ENCODE results near the gene CLTCL1. TPM values are rescaled to one million over a fixed set of nuclear protein-coding genes. Genes with fewer than 3 reads are reported as not detected.

Gene CLTCL1
- total RNA-seq, 1 donor from 2014 or later: 6.8 TPM

DNA sequence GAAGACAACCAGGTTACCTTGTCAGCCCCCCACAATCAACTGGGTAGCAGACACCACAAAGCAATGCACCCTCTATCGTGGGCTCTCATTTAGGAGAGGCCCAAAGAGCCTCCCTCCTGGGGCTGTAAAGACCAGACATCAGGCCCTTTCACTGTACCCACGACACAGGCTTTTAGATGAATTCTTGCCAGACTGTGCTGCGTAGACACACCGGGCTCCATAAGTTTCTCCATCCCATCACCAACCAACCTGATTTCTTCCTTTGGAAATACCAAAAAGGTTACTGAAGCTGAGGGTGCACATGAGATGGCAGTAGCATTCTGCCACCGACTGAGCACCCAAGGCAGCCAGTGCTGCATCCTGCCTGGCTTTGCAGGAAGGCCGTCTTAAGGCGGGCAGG lies 66.5 kb downstream of the CLTCL1 start:
- Histone ChIP-seq H3K4me1 (no peaks in the 10 kb centered on the region), H3K4me3 (no peak overlapping the region), H3K27ac (no peak overlapping the region), H3K27me3 (ENCODE audit: low read depth) (no peaks in the 10 kb centered on the region), H3K9me3 (no peaks in the 10 kb centered on the region), H3K36me3 (peaks cover 28% of the 10 kb centered on the region)
- intact Hi-C loops (cut with DNase I): no loop called here
- DNase-seq (no peak), ATAC-seq (no peak)
- TF ChIP-seq, protein P1, sequence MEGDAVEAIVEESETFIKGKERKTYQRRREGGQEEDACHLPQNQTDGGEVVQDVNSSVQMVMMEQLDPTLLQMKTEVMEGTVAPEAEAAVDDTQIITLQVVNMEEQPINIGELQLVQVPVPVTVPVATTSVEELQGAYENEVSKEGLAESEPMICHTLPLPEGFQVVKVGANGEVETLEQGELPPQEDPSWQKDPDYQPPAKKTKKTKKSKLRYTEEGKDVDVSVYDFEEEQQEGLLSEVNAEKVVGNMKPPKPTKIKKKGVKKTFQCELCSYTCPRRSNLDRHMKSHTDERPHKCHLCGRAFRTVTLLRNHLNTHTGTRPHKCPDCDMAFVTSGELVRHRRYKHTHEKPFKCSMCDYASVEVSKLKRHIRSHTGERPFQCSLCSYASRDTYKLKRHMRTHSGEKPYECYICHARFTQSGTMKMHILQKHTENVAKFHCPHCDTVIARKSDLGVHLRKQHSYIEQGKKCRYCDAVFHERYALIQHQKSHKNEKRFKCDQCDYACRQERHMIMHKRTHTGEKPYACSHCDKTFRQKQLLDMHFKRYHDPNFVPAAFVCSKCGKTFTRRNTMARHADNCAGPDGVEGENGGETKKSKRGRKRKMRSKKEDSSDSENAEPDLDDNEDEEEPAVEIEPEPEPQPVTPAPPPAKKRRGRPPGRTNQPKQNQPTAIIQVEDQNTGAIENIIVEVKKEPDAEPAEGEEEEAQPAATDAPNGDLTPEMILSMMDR (IDR thresholded peaks at IDR 0.05): no peak

DNA sequence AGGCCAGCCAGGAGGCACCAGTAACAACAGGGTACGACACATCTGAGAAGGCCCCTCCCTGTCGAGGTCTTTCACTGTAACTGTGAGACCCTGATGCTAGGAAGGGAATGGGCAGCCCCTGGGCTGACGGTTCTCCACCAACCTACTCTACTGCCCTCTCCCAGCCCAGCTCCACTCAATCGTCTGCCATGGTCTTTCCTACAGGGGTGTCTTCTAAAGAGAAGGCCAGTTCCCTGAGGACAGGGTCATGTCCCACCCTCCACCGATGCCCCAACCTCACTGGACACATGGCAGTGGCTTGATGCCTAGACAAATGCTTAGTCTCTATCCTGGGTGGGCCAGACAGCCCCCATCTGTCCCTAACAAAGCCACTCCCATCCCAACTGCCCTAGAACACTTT lies 67.0 kb downstream of the CLTCL1 start:
- Histone ChIP-seq H3K4me1 (no peaks in the 10 kb centered on the region), H3K4me3 (no peak overlapping the region), H3K27me3 (ENCODE audit: low read depth) (no peaks in the 10 kb centered on the region), H3K27ac (no peak overlapping the region), H3K36me3 (peaks cover 28% of the 10 kb centered on the region), H3K9me3 (no peaks in the 10 kb centered on the region)
- ATAC-seq (no peak), DNase-seq (no peak)
- intact Hi-C loops (cut with DNase I): no loop called here
- TF ChIP-seq, protein P1 (IDR thresholded peaks at IDR 0.05): no peak

DNA sequence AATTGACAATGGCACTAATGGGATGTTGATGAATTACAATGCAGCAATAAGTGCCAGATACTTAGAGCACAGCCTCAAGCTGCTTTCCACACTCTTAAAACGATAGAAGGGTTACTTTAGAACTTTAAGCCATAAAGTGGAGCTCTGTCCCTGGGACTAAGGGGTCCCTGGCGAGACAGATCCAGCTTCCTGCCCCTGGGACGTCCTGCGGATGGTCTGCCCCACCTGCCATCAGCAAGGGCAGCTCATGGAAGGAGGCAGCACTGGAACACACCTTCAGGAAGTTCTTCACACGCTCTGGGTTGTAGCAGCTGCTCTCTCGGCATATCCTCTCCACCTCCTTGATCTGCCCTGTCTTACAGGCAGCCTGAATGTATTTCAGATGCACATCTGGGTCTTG lies 67.9 kb downstream of the CLTCL1 start:
- Histone ChIP-seq H3K27me3 (ENCODE audit: low read depth) (no peaks in the 10 kb centered on the region), H3K36me3 (peaks cover 28% of the 10 kb centered on the region), H3K4me1 (no peaks in the 10 kb centered on the region), H3K4me3 (no peak overlapping the region), H3K27ac (no peak overlapping the region), H3K9me3 (no peaks in the 10 kb centered on the region)
- TF ChIP-seq, protein P1 (IDR thresholded peaks at IDR 0.05): no peak
- intact Hi-C loops (cut with DNase I): no loop called here
- DNase-seq: no peak
- no peak for ATAC-seq

DNA sequence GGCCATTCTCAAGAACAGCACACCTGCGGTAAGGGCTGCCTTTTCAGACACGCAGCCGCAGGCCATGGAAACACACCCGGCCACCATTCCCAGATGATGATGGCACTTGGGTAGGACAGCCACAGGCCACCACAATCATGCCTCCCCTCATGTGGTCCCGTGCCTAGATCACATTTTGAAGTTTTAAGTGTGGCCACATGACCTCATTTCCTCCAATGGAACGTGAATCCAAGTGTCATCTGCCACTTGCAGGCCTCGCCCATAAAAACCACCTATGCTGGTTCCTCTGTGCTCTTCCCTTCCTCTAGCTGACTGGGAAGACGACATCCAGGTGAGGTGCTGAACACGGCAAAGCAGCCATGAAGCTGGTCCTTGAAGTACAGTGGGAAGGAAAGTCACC lies 68.4 kb downstream of the CLTCL1 start:
- TF ChIP-seq, protein P1 (IDR thresholded peaks at IDR 0.05): no peak
- H3K4me3 ChIP-seq: no peak overlapping the region
- no peaks in the 10 kb centered on the region for H3K9me3 ChIP-seq
- DNase-seq (no peak), ATAC-seq (no peak)
- no peak overlapping the region for H3K27ac ChIP-seq
- no peaks in the 10 kb centered on the region for H3K27me3 ChIP-seq (ENCODE audit: low read depth)
- H3K36me3 ChIP-seq: peaks cover 28% of the 10 kb centered on the region
- no peaks in the 10 kb centered on the region for H3K4me1 ChIP-seq
- intact Hi-C loops (cut with DNase I): no loop called here

DNA sequence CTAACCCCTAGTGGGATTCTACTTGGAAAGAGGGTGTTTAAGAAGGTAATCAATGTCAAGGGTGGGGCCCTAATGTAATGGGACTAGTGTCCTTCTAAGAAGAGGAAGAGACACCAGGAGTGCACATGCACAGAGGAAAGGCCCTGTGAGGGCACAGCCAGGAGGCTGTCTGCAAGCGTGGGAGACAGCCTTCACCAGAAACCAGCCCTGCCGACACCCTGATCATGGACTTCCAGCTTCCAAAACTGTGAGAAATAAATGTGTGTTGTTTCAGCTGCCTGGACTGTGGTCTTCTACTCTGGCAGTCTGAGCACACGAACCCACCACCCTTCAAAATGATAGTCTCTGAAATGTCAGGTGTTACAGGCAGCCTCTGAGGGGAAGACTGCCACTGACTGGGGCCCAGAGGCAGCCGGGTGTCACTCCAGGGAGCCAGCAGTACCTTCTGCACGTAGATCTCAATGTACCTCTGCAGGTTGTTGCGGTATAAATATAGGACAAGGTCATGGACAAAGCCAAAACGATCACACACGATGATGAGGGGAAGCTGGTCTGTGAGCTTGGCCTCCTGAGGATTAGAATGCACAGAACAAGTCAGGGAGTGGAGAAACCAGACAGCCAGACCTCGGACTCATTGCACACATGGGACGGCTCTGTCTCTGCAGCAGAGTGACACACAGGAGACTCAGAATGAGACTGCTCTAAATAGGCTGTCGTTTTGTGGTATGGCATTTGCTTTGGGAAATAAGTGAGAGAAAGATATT lies 69.1 kb downstream of the CLTCL1 start:
- TF ChIP-seq, protein P1 (IDR thresholded peaks at IDR 0.05): no peak
- no peak overlapping the region for H3K27ac ChIP-seq
- ATAC-seq: no peak
- no peak for DNase-seq
- H3K36me3 ChIP-seq: peaks cover 28% of the 10 kb centered on the region
- H3K4me1 ChIP-seq: no peaks in the 10 kb centered on the region
- H3K9me3 ChIP-seq: no peaks in the 10 kb centered on the region
- H3K4me3 ChIP-seq: no peak overlapping the region
- no peaks in the 10 kb centered on the region for H3K27me3 ChIP-seq (ENCODE audit: low read depth)
- intact Hi-C loops (cut with DNase I): no loop called here
